Activated CD8-positive, alpha-beta memory T cell treated with anti-CD3 and anti-CD28 coated beads for 36 hours (primary cell): ENCODE results near the gene CFAP410. TPM values are rescaled to one million over a fixed set of nuclear protein-coding genes. Genes with fewer than 3 reads are reported as not detected.

Experiments used
- CTCF ChIA-PET: fragments of 350-600 bp; sonication (Branson Sonifier 250); formaldehyde crosslinking; loops from one replicate; lab custom pipeline; 2021; ENCODE audit warnings: antibody characterized with exemption; lab: Charles Lee
- POLR2A ChIA-PET: fragments of 350-600 bp; sonication (Branson Sonifier 250); formaldehyde crosslinking; loops from one replicate; lab custom pipeline; 2021; ENCODE audit warnings: antibody characterized with exemption; lab: Charles Lee
- total RNA-seq, 2 experiments: library from RNA; stranded (reverse); gene quantifications; one replicate each; pipeline ENCODE4 v1.2.3, GENCODE V29; 2021

CFAP410 gene
- total RNA-seq, 2 experiments from 2014 or later, result 15.4 to 16.1 TPM

- POLR2A ChIA-PET, result no interaction called here
Measured at GRCh38 chr21:44296103-44296519, 43.1 kb downstream of the CFAP410 start.

GRCh38 chr21:44295646-44296045 is 43.5 kb downstream of the CFAP410 start:
- POLR2A ChIA-PET, result no interaction called here
- CTCF ChIA-PET, result interaction anchor here (0.9 kb wide), 1 partner anchor 10 kb away, joined by 3 read pairs; no protein-coding TSS in a partner anchor

More at GRCh38 chr21:44296103-44296519, 43.1 kb downstream of the CFAP410 start:
- CTCF ChIA-PET, result interaction anchor here (0.9 kb wide), 1 partner anchor 9 kb away, joined by 3 read pairs; no protein-coding TSS in a partner anchor

GRCh38 chr21:44295163-44295573 is 44.0 kb downstream of the CFAP410 start:
- CTCF ChIA-PET, result interaction anchor here (0.9 kb wide), 1 partner anchor 10 kb away, joined by 3 read pairs; no protein-coding TSS in a partner anchor
- POLR2A ChIA-PET, result no interaction called here

GRCh38 chr21:44294391-44295162 is 44.6 kb downstream of the CFAP410 start:
- ChIA-PET POLR2A (no interaction called here), CTCF (no interaction called here)

GRCh38 chr21:44293551-44294231 is 45.5 kb downstream of the CFAP410 start:
- ChIA-PET POLR2A (no interaction called here), CTCF (no interaction called here)

- ChIA-PET CTCF (interaction anchor here (0.5 kb wide), 1 partner anchor 16 kb away, joined by 3 read pairs; no protein-coding TSS in a partner anchor), POLR2A (no interaction called here)
Measured at GRCh38 chr21:44292812-44293195, 46.4 kb downstream of the CFAP410 start.

- ChIA-PET CTCF (no interaction called here), POLR2A (no interaction called here)
Measured at GRCh38 chr21:44291936-44292811, 47.0 kb downstream of the CFAP410 start.

- POLR2A ChIA-PET, result no interaction called here
- CTCF ChIA-PET, result no interaction called here
Measured at GRCh38 chr21:44291078-44291935, 47.9 kb downstream of the CFAP410 start.

GRCh38 chr21:44290327-44291077 is 48.7 kb downstream of the CFAP410 start:
- ChIA-PET POLR2A (no interaction called here), CTCF (no interaction called here)

GRCh38 chr21:44289381-44290010 is 49.7 kb downstream of the CFAP410 start:
- POLR2A ChIA-PET, result no interaction called here
- CTCF ChIA-PET, result no interaction called here

- POLR2A ChIA-PET, result no interaction called here
Measured at GRCh38 chr21:44288251-44289110, 50.7 kb downstream of the CFAP410 start.

GRCh38 chr21:44286716-44287632 is 52.2 kb downstream of the CFAP410 start:
- CTCF ChIA-PET, result interaction anchor here (2.2 kb wide), 1 partner anchor 11 kb away, joined by 6 read pairs; no protein-coding TSS in a partner anchor
- POLR2A ChIA-PET, result no interaction called here

More at GRCh38 chr21:44288251-44289110, 50.7 kb downstream of the CFAP410 start:
- CTCF ChIA-PET, result no interaction called here

- ChIA-PET CTCF (interaction anchor here (2.2 kb wide), 1 partner anchor 12 kb away, joined by 6 read pairs; no protein-coding TSS in a partner anchor), POLR2A (no interaction called here)
Measured at GRCh38 chr21:44286086-44286715, 53.0 kb downstream of the CFAP410 start.

GRCh38 chr21:44285138-44285992 is 53.8 kb downstream of the CFAP410 start, which contains the start of gene AIRE:
TSS of gene AIRE (plus strand) at chr21:44285876. CDS start at chr21:44286007, 131 bp downstream.
- CTCF ChIA-PET, result interaction anchor here (2.2 kb wide), 1 partner anchor 13 kb away, joined by 6 read pairs; no protein-coding TSS in a partner anchor
- POLR2A ChIA-PET, result no interaction called here
